ENCODE data around the gene SLC25A10. TPM values are rescaled to one million over a fixed set of nuclear protein-coding genes. Genes with fewer than 3 reads are reported as not detected.

SLC25A10 gene
- total and polyA plus RNA-seq, 4 donors = 2.1 to 6.4 (median 2.9) TPM

GRCh38 chr17:81707725-81708646 is 4.1 kb upstream of the SLC25A10 start:
- WGBS, 2 donors = 79 to 89% methylated on average over 25 of the region's 25 CpGs
- intact Hi-C loops (cut with DNase I) = no loop called here
- ATAC-seq (ENCODE audit: low FRiP score) = no peak
- Histone ChIP-seq H3K9me3 (ENCODE audit: control insufficient read depth, low read length) (no peaks in the 10 kb centered on the region), H3K4me3 (ENCODE audit: low read length in 2 of 2) (no peak overlapping the region), H3K36me3 (ENCODE audit: control insufficient read depth in 1 of 2, insufficient read depth in 2 of 2, low read length in 1 of 2) (no peaks in the 10 kb centered on the region), H3K4me1 (ENCODE audit: control insufficient read depth in 1 of 2, insufficient read depth in 2 of 2, low read length in 2 of 2) (no peaks in the 10 kb centered on the region), H3K27ac (ENCODE audit: low read depth in 1 of 2, low read length in 2 of 2) (no peak overlapping the region), H3K27me3 (ENCODE audit: control insufficient read depth in 1 of 2, insufficient read depth in 2 of 2, low read length in 1 of 2) (no peaks in the 10 kb centered on the region)
- no peak for DNase-seq

GRCh38 chr17:81708739-81709185 is 3.3 kb upstream of the SLC25A10 start:
- DNase-seq = no peak
- H3K27me3 ChIP-seq (ENCODE audit: control insufficient read depth in 1 of 2, insufficient read depth in 2 of 2, low read length in 1 of 2) = no peaks in the 10 kb centered on the region
- WGBS, 2 donors = 84 to 85% methylated on average over 17 of the region's 17 CpGs
- no peak for ATAC-seq (ENCODE audit: low FRiP score)
- H3K36me3 ChIP-seq (ENCODE audit: control insufficient read depth in 1 of 2, insufficient read depth in 2 of 2, low read length in 1 of 2) = no peaks in the 10 kb centered on the region
- H3K4me3 ChIP-seq (ENCODE audit: low read length in 2 of 2) = no peak overlapping the region
- intact Hi-C loops (cut with DNase I) = no loop called here
- H3K27ac ChIP-seq (ENCODE audit: low read depth in 1 of 2, low read length in 2 of 2) = no peak overlapping the region
- H3K4me1 ChIP-seq (ENCODE audit: control insufficient read depth in 1 of 2, insufficient read depth in 2 of 2, low read length in 2 of 2) = no peaks in the 10 kb centered on the region
- no peaks in the 10 kb centered on the region for H3K9me3 ChIP-seq (ENCODE audit: control insufficient read depth, low read length)

GRCh38 chr17:81710514-81711308 is 1.4 kb upstream of the SLC25A10 start:
- DNase-seq = no peak
- H3K27me3 ChIP-seq (ENCODE audit: control insufficient read depth in 1 of 2, insufficient read depth in 2 of 2, low read length in 1 of 2) = no peaks in the 10 kb centered on the region
- H3K27ac ChIP-seq (ENCODE audit: low read depth in 1 of 2, low read length in 2 of 2) = no peak overlapping the region
- no peaks in the 10 kb centered on the region for H3K36me3 ChIP-seq (ENCODE audit: control insufficient read depth in 1 of 2, insufficient read depth in 2 of 2, low read length in 1 of 2)
- no peaks in the 10 kb centered on the region for H3K9me3 ChIP-seq (ENCODE audit: control insufficient read depth, low read length)
- intact Hi-C loops (cut with DNase I) = no loop called here
- no peak overlapping the region for H3K4me3 ChIP-seq (ENCODE audit: low read length in 2 of 2)
- ATAC-seq (ENCODE audit: low FRiP score) = no peak
- H3K4me1 ChIP-seq (ENCODE audit: control insufficient read depth in 1 of 2, insufficient read depth in 2 of 2, low read length in 2 of 2) = no peaks in the 10 kb centered on the region
- 8 to 13% methylated on average over 29 of the region's 29 CpGs for WGBS, 2 donors

GRCh38 chr17:81712468-81713003 is 452 bp downstream of the SLC25A10 start:
- intact Hi-C loops (cut with DNase I) = no loop called here
- no peaks in the 10 kb centered on the region for H3K27me3 ChIP-seq (ENCODE audit: control insufficient read depth in 1 of 2, insufficient read depth in 2 of 2, low read length in 1 of 2)
- ATAC-seq (ENCODE audit: low FRiP score) (no peak), DNase-seq (no peak)
- no peaks in the 10 kb centered on the region for H3K36me3 ChIP-seq (ENCODE audit: control insufficient read depth in 1 of 2, insufficient read depth in 2 of 2, low read length in 1 of 2)
- H3K4me1 ChIP-seq (ENCODE audit: control insufficient read depth in 1 of 2, insufficient read depth in 2 of 2, low read length in 2 of 2) = no peaks in the 10 kb centered on the region
- peak overlapping the region; percentile 46 to 60 for H3K4me3 ChIP-seq (ENCODE audit: low read length in 2 of 2)
- no peak overlapping the region for H3K27ac ChIP-seq (ENCODE audit: low read depth in 1 of 2, low read length in 2 of 2)
- H3K9me3 ChIP-seq (ENCODE audit: control insufficient read depth, low read length) = no peaks in the 10 kb centered on the region
- 3 to 5% methylated on average over 32 to 41 of the region's 41 CpGs for WGBS, 2 donors

- DNase-seq (peak in 1 of 2 donors; percentile 70), ATAC-seq (ENCODE audit: low FRiP score) (no peak)
- Histone ChIP-seq H3K4me3 (ENCODE audit: low read length in 2 of 2) (no peak overlapping the region), H3K36me3 (ENCODE audit: control insufficient read depth in 1 of 2, insufficient read depth in 2 of 2, low read length in 1 of 2) (no peaks in the 10 kb centered on the region), H3K27ac (ENCODE audit: low read depth in 1 of 2, low read length in 2 of 2) (no peak overlapping the region), H3K27me3 (ENCODE audit: control insufficient read depth in 1 of 2, insufficient read depth in 2 of 2, low read length in 1 of 2) (no peaks in the 10 kb centered on the region), H3K4me1 (ENCODE audit: control insufficient read depth in 1 of 2, insufficient read depth in 2 of 2, low read length in 2 of 2) (no peaks in the 10 kb centered on the region), H3K9me3 (ENCODE audit: control insufficient read depth, low read length) (no peaks in the 10 kb centered on the region)
- 38 to 43% methylated on average over 18 of the region's 18 CpGs for WGBS, 2 donors
- intact Hi-C loops (cut with DNase I) = no loop called here
These were observed 996 bp downstream of the SLC25A10 start for GRCh38 chr17:81713004-81713555.

GRCh38 chr17:81713556-81714411 is 1.7 kb downstream of the SLC25A10 start:
- no peaks in the 10 kb centered on the region for H3K4me1 ChIP-seq (ENCODE audit: control insufficient read depth in 1 of 2, insufficient read depth in 2 of 2, low read length in 2 of 2)
- H3K27me3 ChIP-seq (ENCODE audit: control insufficient read depth in 1 of 2, insufficient read depth in 2 of 2, low read length in 1 of 2) = no peaks in the 10 kb centered on the region
- H3K9me3 ChIP-seq (ENCODE audit: control insufficient read depth, low read length) = no peaks in the 10 kb centered on the region
- H3K27ac ChIP-seq (ENCODE audit: low read depth in 1 of 2, low read length in 2 of 2) = no peak overlapping the region
- ATAC-seq (ENCODE audit: low FRiP score) (no peak), DNase-seq (no peak)
- WGBS, 2 donors = 84% methylated on average over 35 to 36 of the region's 36 CpGs
- H3K36me3 ChIP-seq (ENCODE audit: control insufficient read depth in 1 of 2, insufficient read depth in 2 of 2, low read length in 1 of 2) = no peaks in the 10 kb centered on the region
- H3K4me3 ChIP-seq (ENCODE audit: low read length in 2 of 2) = no peak overlapping the region
- intact Hi-C loops (cut with DNase I) = no loop called here

- H3K4me1 ChIP-seq (ENCODE audit: control insufficient read depth in 1 of 2, insufficient read depth in 2 of 2, low read length in 2 of 2) = no peaks in the 10 kb centered on the region
- H3K4me3 ChIP-seq (ENCODE audit: low read length in 2 of 2) = no peak overlapping the region
- 95% methylated on average over 39 of the region's 39 CpGs for WGBS, 2 donors
- no peaks in the 10 kb centered on the region for H3K36me3 ChIP-seq (ENCODE audit: control insufficient read depth in 1 of 2, insufficient read depth in 2 of 2, low read length in 1 of 2)
- no peak overlapping the region for H3K27ac ChIP-seq (ENCODE audit: low read depth in 1 of 2, low read length in 2 of 2)
- intact Hi-C loops (cut with DNase I) = no loop called here
- ATAC-seq (ENCODE audit: low FRiP score) = no peak
- H3K27me3 ChIP-seq (ENCODE audit: control insufficient read depth in 1 of 2, insufficient read depth in 2 of 2, low read length in 1 of 2) = no peaks in the 10 kb centered on the region
- no peaks in the 10 kb centered on the region for H3K9me3 ChIP-seq (ENCODE audit: control insufficient read depth, low read length)
- DNase-seq = peak in 1 of 2 donors; percentile 68
These were observed 2.5 kb downstream of the SLC25A10 start for GRCh38 chr17:81714412-81715106.
